ENCODE measurements around the gene WIPF1. TPM values are rescaled to one million over a fixed set of nuclear protein-coding genes. Genes with fewer than 3 reads are reported as not detected.

WIPF1 gene
- total and polyA plus RNA-seq, 2 of the 13 experiments (the other 11 are each of a cell fraction or from before 2014, with no cell fraction given), result 0.01 TPM; not detected in 1

DNA sequence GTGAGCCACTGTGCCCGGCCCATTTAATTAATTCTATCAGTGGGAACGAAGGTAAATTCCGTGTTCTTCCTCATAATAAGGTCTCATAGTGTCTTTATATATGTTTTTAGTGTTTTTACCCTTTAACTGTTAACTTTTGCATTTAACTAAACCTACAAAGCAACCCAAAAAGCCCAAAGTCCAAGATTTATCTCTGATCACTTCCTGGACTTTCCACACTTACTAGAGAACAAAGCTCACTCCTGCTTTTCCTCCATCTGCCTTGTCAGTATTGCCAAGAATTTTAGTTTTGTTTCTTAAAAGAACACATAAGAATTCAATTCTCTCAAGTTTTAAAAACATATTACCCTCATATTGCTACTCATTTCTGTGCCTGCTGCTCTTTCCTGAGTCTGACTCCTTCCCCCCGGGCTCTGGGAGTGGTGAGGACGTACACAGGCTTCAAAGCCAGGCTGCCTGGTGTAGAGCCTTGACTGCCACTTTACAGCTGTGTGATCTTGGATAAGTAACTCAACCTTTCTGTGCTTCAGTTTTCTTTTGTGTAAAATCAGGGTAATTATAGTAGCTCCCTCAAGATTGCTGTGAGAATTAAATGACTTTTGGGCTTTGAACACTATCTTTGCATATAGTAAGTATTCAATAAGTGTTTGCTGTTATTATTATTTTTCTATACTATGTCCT, 85.9 kb downstream of the WIPF1 start:
- H3K9me3 ChIP-seq (ENCODE audit: low read length), result peaks cover 58% of the 10 kb centered on the region
- no peaks in the 10 kb centered on the region for H3K4me1 ChIP-seq (ENCODE audit: insufficient read depth, low read length)
- intact Hi-C loops (cut with micrococcal nuclease; ENCODE audit: unreplicated experiment) (no loop called here), in situ Hi-C loops (cut with HindIII; ENCODE audit: extremely low pct_ligation_motif_present, low pct_unique_long_range_greater_than_20kb) (no loop called here)
- ChIA-PET POLR2A (no interaction called here), CTCF (ENCODE audit: low intra/inter-chr PET ratio, low total read pairs) (no interaction called here)
- no peak overlapping the region for H3K27ac ChIP-seq (ENCODE audit: extremely low read length, insufficient read depth, low read length)
- 1% methylated on average over 5 of the region's 5 CpGs for WGBS (ENCODE audit: low lambda C conversion rate)
- no TSS peak for BruUV-seq (replicated peaks)
- H3K9ac ChIP-seq (ENCODE audit: insufficient read depth, low read depth, low read length), result no peak overlapping the region
- DNase-seq (ENCODE audit: low spot score), result no peak
- H2AFZ ChIP-seq (ENCODE audit: low read length), result no peak overlapping the region
- no peak overlapping the region for H3K4me3 ChIP-seq (replicated peaks in 1 of 3; ENCODE audit: insufficient read depth in 1 of 3, low read depth in 2 of 3, low read length in 3 of 3)
- TF ChIP-seq ZNF7 (CRISPR knock-in tag; IDR thresholded peaks at IDR 0.05) (peak; percentile 59; the same call in 1 of the 2 replicates), ZNF101 (CRISPR knock-in tag; IDR thresholded peaks at IDR 0.05; ENCODE audit: borderline replicate concordance, low read depth) (no peak)
- H3K36me3 ChIP-seq (replicated peaks in 1 of 2; ENCODE audit: control insufficient read depth in 1 of 2, insufficient read depth in 2 of 2, low read length in 2 of 2), result no peaks in the 10 kb centered on the region
- FAIRE-seq, result no peak
- no peak for ATAC-seq
- H4K20me1 ChIP-seq (ENCODE audit: insufficient read depth, low read length), result no peaks in the 10 kb centered on the region
- no peak overlapping the region for H3K4me2 ChIP-seq (ENCODE audit: low read depth, low read length)
- H3K79me2 ChIP-seq (ENCODE audit: insufficient read depth, low read length), result no peaks in the 10 kb centered on the region
- no peaks in the 10 kb centered on the region for H3K27me3 ChIP-seq (ENCODE audit: control insufficient read depth in 1 of 2, insufficient read depth in 2 of 2, low read length in 2 of 2)

DNA sequence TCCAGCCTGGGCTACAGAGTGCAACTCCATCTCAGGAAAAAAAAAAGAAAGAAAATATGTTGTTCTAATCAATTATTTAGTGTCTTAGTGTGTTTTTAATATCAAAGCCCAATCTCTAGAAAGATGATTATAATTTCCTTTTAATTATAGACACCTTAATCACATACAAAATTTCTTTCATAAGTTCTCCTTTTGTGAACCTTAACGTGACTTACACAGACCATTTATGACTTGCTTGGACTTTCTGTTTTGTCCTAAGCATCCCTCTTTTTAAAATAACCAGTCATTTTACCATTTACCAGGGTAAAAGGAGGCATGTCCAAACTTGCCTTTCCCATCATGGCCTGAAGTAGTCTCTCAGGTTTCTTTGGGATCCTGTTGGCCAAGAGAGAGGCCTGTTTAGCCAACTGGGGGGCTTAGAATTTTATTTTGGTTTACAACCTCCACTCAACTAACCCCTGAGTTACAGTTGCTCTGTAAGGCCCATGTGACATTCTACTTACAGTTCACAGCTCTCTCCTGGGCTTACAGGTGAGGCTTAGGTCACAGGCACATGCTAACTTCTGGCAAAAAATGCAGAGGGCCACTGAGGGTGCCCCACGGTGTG, 86.9 kb downstream of the WIPF1 start:
- intact Hi-C loops (cut with micrococcal nuclease; ENCODE audit: unreplicated experiment), result no loop called here
- H4K20me1 ChIP-seq (ENCODE audit: insufficient read depth, low read length), result no peaks in the 10 kb centered on the region
- in situ Hi-C loops (cut with HindIII; ENCODE audit: extremely low pct_ligation_motif_present, low pct_unique_long_range_greater_than_20kb), result no loop called here
- FAIRE-seq (peak; percentile 4), ATAC-seq (no peak), DNase-seq (ENCODE audit: low spot score) (peak; percentile 25)
- WGBS (ENCODE audit: low lambda C conversion rate), result 3% methylated on average over 2 of the region's 2 CpGs
- no peaks in the 10 kb centered on the region for H3K79me2 ChIP-seq (ENCODE audit: insufficient read depth, low read length)
- ChIA-PET POLR2A (no interaction called here), CTCF (ENCODE audit: low intra/inter-chr PET ratio, low total read pairs) (no interaction called here)
- no peak overlapping the region for H2AFZ ChIP-seq (ENCODE audit: low read length)
- no TSS peak for BruUV-seq (replicated peaks)
- no peaks in the 10 kb centered on the region for H3K36me3 ChIP-seq (replicated peaks in 1 of 2; ENCODE audit: control insufficient read depth in 1 of 2, insufficient read depth in 2 of 2, low read length in 2 of 2)
- no peak overlapping the region for H3K27ac ChIP-seq (ENCODE audit: extremely low read length, insufficient read depth, low read length)
- H3K9me3 ChIP-seq (ENCODE audit: low read length), result peaks cover 59% of the 10 kb centered on the region
- no peak overlapping the region for H3K4me3 ChIP-seq (replicated peaks in 1 of 3; ENCODE audit: insufficient read depth in 1 of 3, low read depth in 2 of 3, low read length in 3 of 3)
- H3K9ac ChIP-seq (ENCODE audit: insufficient read depth, low read depth, low read length), result no peak overlapping the region
- no peaks in the 10 kb centered on the region for H3K4me1 ChIP-seq (ENCODE audit: insufficient read depth, low read length)
- H3K4me2 ChIP-seq (ENCODE audit: low read depth, low read length), result no peak overlapping the region
- H3K27me3 ChIP-seq (ENCODE audit: control insufficient read depth in 1 of 2, insufficient read depth in 2 of 2, low read length in 2 of 2), result no peaks in the 10 kb centered on the region
- TF ChIP-seq, protein P1, sequence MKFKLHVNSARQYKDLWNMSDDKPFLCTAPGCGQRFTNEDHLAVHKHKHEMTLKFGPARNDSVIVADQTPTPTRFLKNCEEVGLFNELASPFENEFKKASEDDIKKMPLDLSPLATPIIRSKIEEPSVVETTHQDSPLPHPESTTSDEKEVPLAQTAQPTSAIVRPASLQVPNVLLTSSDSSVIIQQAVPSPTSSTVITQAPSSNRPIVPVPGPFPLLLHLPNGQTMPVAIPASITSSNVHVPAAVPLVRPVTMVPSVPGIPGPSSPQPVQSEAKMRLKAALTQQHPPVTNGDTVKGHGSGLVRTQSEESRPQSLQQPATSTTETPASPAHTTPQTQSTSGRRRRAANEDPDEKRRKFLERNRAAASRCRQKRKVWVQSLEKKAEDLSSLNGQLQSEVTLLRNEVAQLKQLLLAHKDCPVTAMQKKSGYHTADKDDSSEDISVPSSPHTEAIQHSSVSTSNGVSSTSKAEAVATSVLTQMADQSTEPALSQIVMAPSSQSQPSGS (CRISPR knock-in tag; IDR thresholded peaks at IDR 0.05), result no peak
- no peak for TF ChIP-seq SMARCE1 (IDR thresholded peaks at IDR 0.05; ENCODE audit: borderline replicate concordance)
- no peak for TF ChIP-seq ZNF24 (IDR thresholded peaks at IDR 0.05)
- TF ChIP-seq NAIF1 (CRISPR knock-in tag; IDR thresholded peaks at IDR 0.05; ENCODE audit: borderline replicate concordance), result no peak
- peak; percentile 98 for TF ChIP-seq ZFP36 (IDR thresholded peaks at IDR 0.05; ENCODE audit: borderline replicate concordance, low read depth, low read length, partially characterized antibody)
- no peak for TF ChIP-seq SOX6 (IDR thresholded peaks at IDR 0.05)
- TF ChIP-seq SOX6 (CRISPR knock-in tag; IDR thresholded peaks at IDR 0.05), result no peak
- TF ChIP-seq, protein P2, sequence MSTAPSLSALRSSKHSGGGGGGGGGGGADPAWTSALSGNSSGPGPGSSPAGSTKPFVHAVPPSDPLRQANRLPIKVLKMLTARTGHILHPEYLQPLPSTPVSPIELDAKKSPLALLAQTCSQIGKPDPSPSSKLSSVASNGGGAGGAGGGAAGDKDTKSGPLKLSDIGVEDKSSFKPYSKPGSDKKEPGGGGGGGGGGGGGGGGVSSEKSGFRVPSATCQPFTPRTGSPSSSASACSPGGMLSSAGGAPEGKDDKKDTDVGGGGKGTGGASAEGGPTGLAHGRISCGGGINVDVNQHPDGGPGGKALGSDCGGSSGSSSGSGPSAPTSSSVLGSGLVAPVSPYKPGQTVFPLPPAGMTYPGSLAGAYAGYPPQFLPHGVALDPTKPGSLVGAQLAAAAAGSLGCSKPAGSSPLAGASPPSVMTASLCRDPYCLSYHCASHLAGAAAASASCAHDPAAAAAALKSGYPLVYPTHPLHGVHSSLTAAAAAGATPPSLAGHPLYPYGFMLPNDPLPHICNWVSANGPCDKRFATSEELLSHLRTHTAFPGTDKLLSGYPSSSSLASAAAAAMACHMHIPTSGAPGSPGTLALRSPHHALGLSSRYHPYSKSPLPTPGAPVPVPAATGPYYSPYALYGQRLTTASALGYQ (CRISPR knock-in tag; IDR thresholded peaks at IDR 0.05), result no peak
- no peak for TF ChIP-seq FOXM1 (CRISPR knock-in tag; IDR thresholded peaks at IDR 0.05)
- peak; percentile 100 for TF ChIP-seq ZNF724P (CRISPR knock-in tag; IDR thresholded peaks at IDR 0.05; ENCODE audit: borderline replicate concordance)
- TF ChIP-seq, protein P3, sequence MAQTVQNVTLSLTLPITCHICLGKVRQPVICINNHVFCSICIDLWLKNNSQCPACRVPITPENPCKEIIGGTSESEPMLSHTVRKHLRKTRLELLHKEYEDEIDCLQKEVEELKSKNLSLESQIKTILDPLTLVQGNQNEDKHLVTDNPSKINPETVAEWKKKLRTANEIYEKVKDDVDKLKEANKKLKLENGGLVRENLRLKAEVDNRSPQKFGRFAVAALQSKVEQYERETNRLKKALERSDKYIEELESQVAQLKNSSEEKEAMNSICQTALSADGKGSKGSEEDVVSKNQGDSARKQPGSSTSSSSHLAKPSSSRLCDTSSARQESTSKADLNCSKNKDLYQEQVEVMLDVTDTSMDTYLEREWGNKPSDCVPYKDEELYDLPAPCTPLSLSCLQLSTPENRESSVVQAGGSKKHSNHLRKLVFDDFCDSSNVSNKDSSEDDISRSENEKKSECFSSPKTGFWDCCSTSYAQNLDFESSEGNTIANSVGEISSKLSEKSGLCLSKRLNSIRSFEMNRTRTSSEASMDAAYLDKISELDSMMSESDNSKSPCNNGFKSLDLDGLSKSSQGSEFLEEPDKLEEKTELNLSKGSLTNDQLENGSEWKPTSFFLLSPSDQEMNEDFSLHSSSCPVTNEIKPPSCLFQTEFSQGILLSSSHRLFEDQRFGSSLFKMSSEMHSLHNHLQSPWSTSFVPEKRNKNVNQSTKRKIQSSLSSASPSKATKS (CRISPR knock-in tag; IDR thresholded peaks at IDR 0.05), result no peak
